Measurements from ENCODE around the gene MAGI1. TPM values are rescaled to one million over a fixed set of nuclear protein-coding genes. Genes with fewer than 3 reads are reported as not detected.

MAGI1 gene
- total RNA-seq, 1 donor from 2014 or later: 5.0 TPM

GRCh38 chr3:65391068-65391467 lies 647.6 kb downstream of the MAGI1 start:
- Histone ChIP-seq H3K27me3 (ENCODE audit: control insufficient read depth, insufficient read depth, low read length) (no peaks in the 10 kb centered on the region), H3K36me3 (ENCODE audit: control insufficient read depth, insufficient read depth, low read length) (peaks cover 2% of the 10 kb centered on the region), H3K4me3 (ENCODE audit: low read depth, low read length) (no peak overlapping the region)
- DNase-seq (ENCODE audit: low read depth): no peak
- TF ChIP-seq CTCF (IDR thresholded peaks at IDR 0.05; ENCODE audit: insufficient read depth, low read length, severe bottlenecking): no peak
- no peak for FAIRE-seq

GRCh38 chr3:65385805-65386204 lies 652.9 kb downstream of the MAGI1 start:
- Histone ChIP-seq H3K4me3 (ENCODE audit: low read depth, low read length) (no peak overlapping the region), H3K36me3 (ENCODE audit: control insufficient read depth, insufficient read depth, low read length) (peaks cover 2% of the 10 kb centered on the region), H3K27me3 (ENCODE audit: control insufficient read depth, insufficient read depth, low read length) (no peaks in the 10 kb centered on the region)
- TF ChIP-seq CTCF (IDR thresholded peaks at IDR 0.05; ENCODE audit: insufficient read depth, low read length, severe bottlenecking): no peak
- no peak for DNase-seq (ENCODE audit: low read depth)
- FAIRE-seq: no peak

GRCh38 chr3:65381496-65382010 lies 657.2 kb downstream of the MAGI1 start:
- Histone ChIP-seq H3K4me3 (ENCODE audit: low read depth, low read length) (no peak overlapping the region), H3K36me3 (ENCODE audit: control insufficient read depth, insufficient read depth, low read length) (no peaks in the 10 kb centered on the region), H3K27me3 (ENCODE audit: control insufficient read depth, insufficient read depth, low read length) (no peaks in the 10 kb centered on the region)
- no peak for FAIRE-seq
- DNase-seq (ENCODE audit: low read depth): no peak
- no peak for TF ChIP-seq CTCF (IDR thresholded peaks at IDR 0.05; ENCODE audit: insufficient read depth, low read length, severe bottlenecking)

GRCh38 chr3:65379223-65379622 lies 659.5 kb downstream of the MAGI1 start:
- no peak overlapping the region for H3K4me3 ChIP-seq (ENCODE audit: low read depth, low read length)
- TF ChIP-seq CTCF (IDR thresholded peaks at IDR 0.05; ENCODE audit: insufficient read depth, low read length, severe bottlenecking): no peak
- FAIRE-seq: no peak
- no peaks in the 10 kb centered on the region for H3K36me3 ChIP-seq (ENCODE audit: control insufficient read depth, insufficient read depth, low read length)
- H3K27me3 ChIP-seq (ENCODE audit: control insufficient read depth, insufficient read depth, low read length): no peaks in the 10 kb centered on the region
- DNase-seq (ENCODE audit: low read depth): no peak

GRCh38 chr3:65377637-65378036 lies 661.1 kb downstream of the MAGI1 start:
- TF ChIP-seq CTCF (IDR thresholded peaks at IDR 0.05; ENCODE audit: insufficient read depth, low read length, severe bottlenecking): no peak

GRCh38 chr3:65376426-65376825 lies 662.3 kb downstream of the MAGI1 start:
- no peak overlapping the region for H3K4me3 ChIP-seq (ENCODE audit: low read depth, low read length)
- no peak for TF ChIP-seq CTCF (IDR thresholded peaks at IDR 0.05; ENCODE audit: insufficient read depth, low read length, severe bottlenecking)
- no peak for DNase-seq (ENCODE audit: low read depth)
- H3K36me3 ChIP-seq (ENCODE audit: control insufficient read depth, insufficient read depth, low read length): no peaks in the 10 kb centered on the region
- no peaks in the 10 kb centered on the region for H3K27me3 ChIP-seq (ENCODE audit: control insufficient read depth, insufficient read depth, low read length)
- no peak for FAIRE-seq

More at GRCh38 chr3:65377637-65378036, 661.1 kb downstream of the MAGI1 start:
- no peaks in the 10 kb centered on the region for H3K36me3 ChIP-seq (ENCODE audit: control insufficient read depth, insufficient read depth, low read length)
- FAIRE-seq (no peak), DNase-seq (ENCODE audit: low read depth) (no peak)
- no peak overlapping the region for H3K4me3 ChIP-seq (ENCODE audit: low read depth, low read length)
- no peaks in the 10 kb centered on the region for H3K27me3 ChIP-seq (ENCODE audit: control insufficient read depth, insufficient read depth, low read length)

All from bronchial epithelial cell (primary cell).